HG02852 (cell line): Measurements from ENCODE around the gene LINC01488.

Source experiments
- ATAC-seq: cut with Tn5 transposase; IDR thresholded peaks from one replicate; pipeline ENCODE4 v1.9.1; 2021; ENCODE audit warnings: mild to moderate bottlenecking, moderate library complexity; ENCODE audit not compliant: unreplicated experiment

Gene LINC01488

DNA sequence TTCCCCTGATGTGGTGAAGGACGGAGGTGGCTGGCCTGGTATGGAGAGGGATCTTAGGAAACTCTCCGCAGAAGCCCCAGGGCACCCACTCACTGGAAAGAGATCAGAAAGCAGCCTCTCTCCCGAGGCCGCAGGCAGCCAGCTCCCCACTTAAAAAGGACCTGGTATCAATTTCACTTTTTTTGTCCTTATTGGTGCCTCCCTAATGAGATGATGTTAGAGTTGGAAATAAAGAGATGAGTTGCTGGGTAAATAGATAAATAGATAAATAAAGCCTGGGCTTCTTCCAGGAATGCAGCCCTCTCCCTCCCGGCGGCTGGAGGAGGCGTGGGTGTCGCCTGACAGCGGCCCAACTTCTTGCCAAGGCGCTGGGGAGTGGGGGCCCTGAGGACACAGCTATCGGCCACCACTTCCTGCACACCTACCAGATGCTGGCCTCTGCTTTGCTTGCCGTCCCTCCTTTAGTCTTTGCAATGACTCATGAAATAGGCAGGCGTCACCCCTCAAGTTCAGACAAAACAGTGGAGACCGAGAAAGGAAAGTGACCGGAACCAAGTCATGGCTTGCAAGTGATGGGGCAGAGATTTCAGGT, 42.9 kb downstream of the LINC01488 start:
- ATAC-seq, result no peak

DNA sequence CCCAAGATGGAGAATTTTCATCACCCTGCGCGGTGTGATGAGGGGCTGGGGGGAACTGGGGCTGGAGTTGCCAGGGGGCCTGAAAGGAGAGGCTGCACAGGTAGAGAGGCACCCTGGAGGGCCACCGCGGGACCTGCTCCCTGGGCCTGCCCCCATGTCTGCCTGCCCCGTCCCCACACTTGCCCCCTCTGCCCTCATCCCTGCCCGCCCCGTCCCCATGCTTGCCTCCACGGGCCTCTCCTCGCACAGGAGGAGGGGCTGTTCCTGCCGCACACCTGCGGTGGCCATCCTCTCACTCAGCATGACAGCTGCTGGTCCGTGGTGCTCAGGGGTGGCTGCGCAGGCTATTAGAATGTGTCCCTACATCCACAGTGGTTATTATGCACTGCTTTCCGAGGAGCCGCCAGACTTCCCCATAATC, 43.5 kb downstream of the LINC01488 start:
- no peak for ATAC-seq

DNA sequence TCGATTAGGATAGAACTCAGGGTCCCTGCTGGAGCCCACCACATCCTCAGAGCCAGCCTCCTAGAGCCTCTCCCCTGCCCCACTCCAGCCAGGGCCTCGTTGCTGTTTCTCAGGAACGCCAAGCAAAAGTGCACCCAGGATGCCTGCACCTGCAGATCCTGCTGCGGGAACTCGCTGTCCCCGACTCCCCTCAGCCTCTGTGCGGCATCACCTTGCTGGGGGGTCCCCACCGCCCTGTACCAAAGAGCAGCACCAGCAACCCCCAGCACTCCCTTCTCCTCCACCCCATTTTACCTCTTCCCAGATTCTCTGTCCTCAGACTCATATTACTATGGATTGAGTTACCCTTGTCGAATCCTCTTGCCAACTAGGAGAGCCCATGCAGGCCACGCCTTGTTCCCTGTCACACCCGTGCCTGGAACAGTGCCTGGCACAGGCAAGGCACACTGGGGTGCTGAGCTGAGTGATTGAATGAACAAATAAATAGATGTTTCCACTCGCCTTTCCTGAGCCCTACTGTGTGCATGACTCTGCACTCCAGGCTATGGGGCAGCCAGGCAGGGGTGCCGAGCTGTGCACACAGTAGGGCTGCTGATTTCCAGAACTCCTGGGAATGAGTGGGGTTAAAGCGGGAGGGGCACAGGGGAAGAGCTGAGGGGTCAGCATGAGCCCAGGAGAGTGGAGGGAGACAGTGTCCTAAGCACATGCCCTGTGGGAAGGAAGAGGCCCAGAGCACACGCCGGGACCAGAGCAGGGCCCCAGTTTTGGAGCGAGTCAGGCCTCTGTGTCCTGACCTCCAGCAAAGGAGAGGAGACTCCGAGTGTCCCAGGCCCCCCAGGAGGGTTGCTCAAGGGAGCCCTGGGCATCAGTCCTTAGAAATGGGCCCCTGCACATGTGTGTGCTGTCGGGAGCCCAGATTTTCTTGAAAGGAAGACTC, 44.3 kb downstream of the LINC01488 start:
- no peak for ATAC-seq

DNA sequence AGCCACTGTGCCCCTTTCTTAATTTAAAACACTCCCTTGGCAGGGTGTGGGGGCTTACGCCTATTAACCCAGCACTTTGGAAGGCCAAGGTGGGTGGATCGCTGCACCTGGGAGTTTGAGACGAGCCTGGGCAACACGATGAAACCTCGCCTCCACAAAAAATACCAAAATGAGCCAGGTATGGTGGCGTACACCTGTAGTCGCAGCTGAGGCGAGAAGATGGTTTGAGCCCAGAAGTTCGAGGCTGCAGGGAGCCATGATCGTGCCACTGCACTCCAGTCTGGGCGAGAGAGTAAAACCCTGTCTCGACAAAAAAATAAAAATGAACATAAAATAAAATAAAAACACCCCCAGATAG, 45.0 kb downstream of the LINC01488 start:
- ATAC-seq, result no peak

GRCh38 chr11:69529001-69529400, 47.5 kb downstream of the LINC01488 start:
- no peak for ATAC-seq

- ATAC-seq, result no peak
Observed at GRCh38 chr11:69530278-69531070, 49.0 kb downstream of the LINC01488 start.

DNA sequence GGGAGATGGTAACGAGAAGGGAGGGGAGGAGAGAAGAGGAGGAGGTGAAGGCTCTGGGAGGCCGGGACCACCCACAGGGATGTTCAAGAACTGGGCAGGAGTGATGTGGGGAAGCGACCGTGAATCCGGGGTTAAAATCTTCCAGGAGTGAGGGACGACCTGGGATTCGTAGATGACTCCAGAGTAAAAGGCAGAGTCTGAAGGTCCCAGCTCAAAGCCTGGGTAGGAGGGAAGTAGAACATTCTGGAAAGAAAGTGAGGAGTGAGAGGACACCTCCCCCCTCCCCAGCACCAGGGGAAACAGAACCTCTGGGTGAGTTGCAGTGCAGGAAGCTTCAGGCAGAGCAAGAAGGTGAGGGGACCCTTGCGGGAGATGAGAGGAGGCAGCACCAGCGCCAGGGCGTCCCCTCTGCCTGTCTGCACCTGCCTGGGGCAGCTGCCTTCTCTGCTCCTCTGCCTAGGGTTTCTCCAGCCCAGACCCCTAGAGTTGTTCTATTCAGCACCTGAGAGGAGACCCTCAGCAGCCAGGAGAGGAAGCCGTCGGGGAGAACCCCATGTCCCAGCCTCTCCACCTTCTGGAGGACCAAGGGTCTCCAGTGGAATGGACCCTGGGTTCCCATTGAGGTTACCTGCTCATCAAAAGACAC, 49.7 kb downstream of the LINC01488 start:
- no peak for ATAC-seq

DNA sequence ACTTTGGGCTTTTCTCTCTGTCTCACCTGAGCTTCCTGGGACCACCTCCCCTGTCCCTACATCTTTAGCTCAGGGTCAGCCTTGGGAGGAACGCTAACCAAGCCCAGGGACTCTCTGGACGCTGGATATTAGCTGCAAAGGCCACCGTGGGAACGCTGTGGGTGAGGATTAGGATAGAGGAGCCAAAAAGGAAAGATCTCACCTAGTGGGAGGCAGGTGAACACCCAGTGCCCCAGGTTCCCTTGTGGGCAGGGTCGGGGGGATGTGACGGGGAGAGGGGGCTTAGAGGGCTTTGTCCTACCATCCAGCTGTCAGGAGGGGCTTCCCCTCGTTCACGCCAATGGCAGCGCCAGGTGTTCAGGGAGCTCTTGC, 50.2 kb downstream of the LINC01488 start:
- no peak for ATAC-seq

- no peak for ATAC-seq
Observed at GRCh38 chr11:69533296-69534165, 52.1 kb downstream of the LINC01488 start.

DNA sequence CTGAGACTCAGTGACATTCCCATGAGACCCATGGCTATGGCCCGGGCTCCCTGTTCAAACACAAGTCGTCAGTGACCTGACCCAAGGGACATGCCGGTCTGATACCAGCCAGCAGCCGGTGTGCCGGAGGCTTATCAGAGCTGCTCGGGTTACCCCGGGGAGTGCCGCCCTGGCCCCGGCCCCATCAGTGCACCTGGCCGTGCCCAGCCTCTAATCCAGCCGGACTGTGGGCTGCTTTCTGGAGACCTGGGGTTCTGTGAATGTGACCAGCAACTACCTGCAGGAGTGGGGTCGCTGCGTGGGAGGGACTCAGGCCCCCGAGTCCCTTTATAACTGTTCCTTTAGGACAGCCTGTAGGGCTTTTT, 52.7 kb downstream of the LINC01488 start:
- no peak for ATAC-seq

DNA sequence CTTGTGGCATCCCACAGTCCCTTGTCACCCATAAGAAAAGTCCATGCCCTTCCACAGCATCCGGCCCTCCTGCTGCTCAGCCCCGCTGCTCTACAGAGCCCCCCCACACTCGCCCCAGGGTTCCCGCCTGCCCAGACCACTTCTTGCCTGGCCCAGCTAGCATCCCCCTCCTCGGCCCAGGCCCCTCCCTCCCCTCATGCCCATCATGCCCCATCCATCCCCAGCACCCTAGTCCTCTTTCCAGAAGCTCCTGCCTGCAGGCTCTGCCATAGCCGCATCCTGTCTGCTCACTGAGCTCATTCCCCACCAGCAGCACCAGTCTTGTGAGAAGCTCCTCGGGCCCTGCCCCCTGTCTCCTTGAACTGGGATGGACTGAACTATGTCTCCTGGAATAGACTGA, 54.4 kb downstream of the LINC01488 start:
- no peak for ATAC-seq

DNA sequence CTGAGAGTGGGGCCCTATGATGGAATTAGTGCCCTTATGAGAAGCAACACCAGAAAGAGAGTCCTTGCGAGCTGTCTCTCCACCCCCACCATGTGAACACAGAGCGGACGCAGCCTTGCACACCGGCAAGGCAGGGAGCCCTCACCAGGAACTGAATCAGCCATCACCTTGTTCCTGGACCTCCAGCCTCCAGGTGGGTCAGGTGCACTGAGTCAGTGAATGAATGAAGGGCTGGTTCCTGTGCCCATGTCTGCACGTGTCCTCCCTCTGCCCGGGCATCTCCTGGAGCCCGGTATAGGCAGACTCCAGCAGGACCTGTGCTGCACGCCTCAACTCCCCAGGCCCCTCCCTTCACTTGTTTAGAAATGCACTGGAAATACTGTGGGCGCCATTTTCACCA, 54.9 kb downstream of the LINC01488 start:
- no peak for ATAC-seq

GRCh38 chr11:69537126-69537525, 55.7 kb downstream of the LINC01488 start:
- ATAC-seq, result no peak

GRCh38 chr11:69537855-69538640, 56.6 kb downstream of the LINC01488 start:
- ATAC-seq, result no peak

GRCh38 chr11:69538854-69539253, 57.4 kb downstream of the LINC01488 start:
- ATAC-seq, result no peak

DNA sequence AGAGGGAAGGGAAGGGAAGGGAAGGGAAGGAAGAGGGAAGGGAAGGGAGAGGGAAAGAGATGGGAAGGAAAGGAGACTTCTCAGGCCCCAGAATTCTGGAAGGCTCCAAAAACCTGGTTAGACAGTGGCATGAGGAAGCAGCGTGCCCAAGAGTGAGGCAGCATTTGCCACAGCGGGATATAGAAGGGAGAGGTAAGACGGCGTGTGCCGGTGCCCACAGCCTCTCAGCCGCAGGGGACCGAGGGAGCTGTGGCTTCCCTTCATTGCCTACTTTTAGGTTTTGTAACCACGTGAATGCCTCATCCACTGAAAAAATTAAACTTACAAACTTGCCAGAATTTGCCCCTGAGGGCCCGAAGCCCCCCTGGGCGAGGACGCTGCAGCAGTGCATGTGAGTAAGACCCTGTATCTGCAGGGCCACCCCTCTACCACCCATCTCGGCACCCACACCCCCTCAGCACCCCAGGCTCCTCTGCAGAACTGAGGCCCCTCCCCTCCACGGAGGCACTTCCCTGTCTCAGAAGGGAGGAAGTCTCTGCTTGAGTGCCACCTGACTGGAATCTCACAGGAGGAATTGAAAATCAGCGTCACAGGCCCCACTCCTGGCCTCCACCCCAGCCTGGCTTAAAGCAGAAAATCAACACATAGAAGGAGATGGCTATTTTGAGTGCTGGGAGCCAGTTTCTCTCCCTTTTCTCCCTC, 58.1 kb downstream of the LINC01488 start:
- no peak for ATAC-seq

GRCh38 chr11:69540118-69541000, 58.9 kb downstream of the LINC01488 start:
- ATAC-seq, result no peak

DNA sequence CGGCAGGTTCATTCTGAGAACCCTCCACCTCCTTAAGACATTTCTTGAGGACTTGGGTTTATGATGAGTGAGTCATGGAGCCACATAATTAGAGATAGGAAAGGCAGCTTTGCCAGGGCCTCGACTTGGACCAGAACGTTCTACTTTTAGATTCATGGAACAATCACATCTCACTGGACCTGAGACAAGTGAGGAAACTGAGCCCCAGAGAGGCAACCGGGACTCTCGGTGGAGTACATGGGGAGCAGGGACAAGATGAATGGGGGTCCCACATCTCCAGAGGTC, 59.5 kb downstream of the LINC01488 start:
- ATAC-seq, result no peak
